ENCODE measurements around the gene YWHAG. TPM values are rescaled to one million over a fixed set of nuclear protein-coding genes. Genes with fewer than 3 reads are reported as not detected.

The YWHAG gene
- total and polyA plus RNA-seq, 2 of the 13 experiments (the other 11 are each of a cell fraction or from before 2014, with no cell fraction given) = 36.9 to 67.5 TPM

GRCh38 chr7:76317782-76318487 is 40.9 kb downstream of the YWHAG start (continued):
- TF ChIP-seq ZNF407 (CRISPR knock-in tag; IDR thresholded peaks at IDR 0.05; ENCODE audit: not compliant biosample characterization) (peak; percentile 3), ATF3 (CRISPR knock-in tag; IDR thresholded peaks at IDR 0.05) (0 out of 2 replicates have a peak, but pooled peaks have one; percentile 15), ZNF576 (CRISPR knock-in tag; IDR thresholded peaks at IDR 0.05) (0 out of 2 replicates have a peak, but pooled peaks have one; percentile 62), ZNF687 (CRISPR knock-in tag; IDR thresholded peaks at IDR 0.05) (peak; percentile 93), ZC3H4 (CRISPR knock-in tag; IDR thresholded peaks at IDR 0.05; ENCODE audit: borderline replicate concordance) (no peak), ZNF282 (IDR thresholded peaks at IDR 0.05; ENCODE audit: partially characterized antibody) (no peak), SRSF4 (IDR thresholded peaks at IDR 0.05; ENCODE audit: low read depth, low read length, poor library complexity, severe bottlenecking) (no peak), SOX13 (IDR thresholded peaks at IDR 0.05) (no peak), SOX13 (CRISPR knock-in tag; conservative IDR thresholded peaks at IDR 0.05 in 1 of 2, IDR thresholded peaks at IDR 0.05 in 1 of 2) (no peak), ZNF878 (CRISPR knock-in tag; IDR thresholded peaks at IDR 0.05) (no peak), HNF1B (CRISPR knock-in tag; IDR thresholded peaks at IDR 0.05) (no peak), FOSL2 (CRISPR knock-in tag; IDR thresholded peaks at IDR 0.05) (no peak), HMGA1 (CRISPR knock-in tag; conservative IDR thresholded peaks at IDR 0.05) (no peak)
